ENCODE data around the gene TRAF1.

Gene TRAF1

DNA sequence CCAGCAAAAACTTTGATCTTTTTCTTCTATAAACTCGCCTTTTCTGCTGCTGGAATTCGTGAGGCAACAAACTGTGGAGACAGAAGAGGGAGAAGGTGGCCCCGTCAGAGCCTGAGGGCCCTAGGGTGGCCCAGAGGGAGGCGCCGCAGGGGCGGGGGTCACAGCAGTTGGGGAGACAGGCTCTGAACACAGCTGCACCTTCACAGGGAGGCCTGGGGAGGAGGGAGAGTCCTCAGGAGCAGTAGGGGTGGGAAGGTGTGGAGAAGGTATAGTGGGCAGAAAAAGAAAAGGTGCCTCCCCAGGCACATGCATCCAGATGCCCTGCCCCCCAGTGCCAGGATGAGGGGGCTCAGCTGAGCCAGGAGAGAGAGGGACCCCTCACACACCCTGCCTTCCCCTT lies 64.7 kb downstream of the TRAF1 start:
- in situ Hi-C loops (cut with MboI; ENCODE audit: low pct_unique_long_range_greater_than_20kb, low sequenced_read_pairs) = no loop called here
- no peak for DNase-seq

DNA sequence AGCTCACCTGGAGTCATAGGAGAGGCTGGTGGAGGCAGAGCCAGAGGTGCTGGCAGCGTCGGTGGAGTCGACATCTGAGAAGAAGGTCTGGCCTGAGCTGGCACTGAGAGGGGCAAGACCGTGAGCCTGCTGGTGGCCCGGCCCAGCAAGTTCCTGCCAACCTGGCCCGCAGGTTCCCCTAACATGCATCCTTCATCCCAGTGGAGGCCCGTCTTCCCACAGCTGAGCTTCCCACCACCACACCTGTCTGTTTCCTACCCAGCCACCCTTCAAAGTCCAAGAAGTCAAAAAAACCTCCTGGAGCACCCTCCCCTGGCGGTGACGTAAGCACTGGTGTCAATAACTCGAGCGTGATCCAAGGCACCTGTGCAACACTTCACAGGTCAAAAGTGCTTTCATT lies 66.5 kb downstream of the TRAF1 start:
- no peak for DNase-seq
- in situ Hi-C loops (cut with MboI; ENCODE audit: low pct_unique_long_range_greater_than_20kb, low sequenced_read_pairs) = no loop called here

- no peak for DNase-seq
- in situ Hi-C loops (cut with MboI; ENCODE audit: low pct_unique_long_range_greater_than_20kb, low sequenced_read_pairs) = loop anchor here (10.0 kb wide), 1 partner anchor 65 kb away; the partner anchor contains the start of gene FBXW2
These were observed 67.2 kb downstream of the TRAF1 start for GRCh38 chr9:120859361-120859760.

DNA sequence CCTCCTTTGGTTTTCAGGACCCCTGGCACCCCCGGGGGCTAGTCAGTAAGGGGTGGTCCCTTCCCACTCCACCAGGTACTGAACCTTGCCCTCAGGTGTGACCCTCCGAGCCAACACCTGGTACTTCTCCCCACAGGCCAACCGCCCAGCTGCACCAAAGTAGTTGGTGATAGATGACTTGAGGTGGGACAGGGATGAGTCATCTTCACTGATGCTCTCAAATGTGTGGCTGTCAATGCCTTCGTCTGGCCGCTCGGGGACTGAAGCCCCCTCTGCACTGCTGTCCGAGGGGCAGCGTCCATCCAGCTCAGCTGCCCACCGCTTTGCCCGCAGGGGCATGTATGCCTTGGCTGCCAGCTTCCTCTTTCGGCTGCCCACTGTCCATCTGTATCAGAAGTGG lies 68.7 kb downstream of the TRAF1 start:
- in situ Hi-C loops (cut with MboI; ENCODE audit: low pct_unique_long_range_greater_than_20kb, low sequenced_read_pairs) = loop anchor here (10.0 kb wide), 1 partner anchor 63 kb away; the partner anchor contains the start of gene FBXW2
- no peak for DNase-seq

DNA sequence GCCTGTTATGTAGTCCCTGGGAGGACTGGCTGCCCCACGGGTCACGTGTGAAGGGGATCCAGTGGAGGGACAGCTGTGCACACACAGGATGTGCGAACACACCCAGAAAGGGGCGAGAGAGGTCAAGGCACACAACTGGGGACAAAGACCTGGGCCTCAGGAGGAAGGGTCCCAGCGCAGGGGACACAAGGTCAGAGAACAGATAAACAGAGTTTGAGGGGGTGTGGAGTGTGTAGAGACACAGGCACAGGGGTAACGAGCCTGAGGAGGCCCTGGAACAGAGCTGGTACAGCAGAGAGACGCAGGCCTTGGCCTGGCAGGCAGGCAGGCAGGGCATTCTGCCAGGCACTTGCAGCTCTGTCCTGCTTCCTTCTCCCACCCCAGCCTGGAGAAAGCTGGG lies 69.1 kb downstream of the TRAF1 start:
- DNase-seq = no peak
- in situ Hi-C loops (cut with MboI; ENCODE audit: low pct_unique_long_range_greater_than_20kb, low sequenced_read_pairs) = loop anchor here (10.0 kb wide), 1 partner anchor 63 kb away; the partner anchor contains the start of gene FBXW2

- in situ Hi-C loops (cut with MboI; ENCODE audit: low pct_unique_long_range_greater_than_20kb, low sequenced_read_pairs) = loop anchor here (10.0 kb wide), 1 partner anchor 62 kb away; the partner anchor contains the start of gene FBXW2
- no peak for DNase-seq
These were observed 69.9 kb downstream of the TRAF1 start for GRCh38 chr9:120856700-120857099.

DNA sequence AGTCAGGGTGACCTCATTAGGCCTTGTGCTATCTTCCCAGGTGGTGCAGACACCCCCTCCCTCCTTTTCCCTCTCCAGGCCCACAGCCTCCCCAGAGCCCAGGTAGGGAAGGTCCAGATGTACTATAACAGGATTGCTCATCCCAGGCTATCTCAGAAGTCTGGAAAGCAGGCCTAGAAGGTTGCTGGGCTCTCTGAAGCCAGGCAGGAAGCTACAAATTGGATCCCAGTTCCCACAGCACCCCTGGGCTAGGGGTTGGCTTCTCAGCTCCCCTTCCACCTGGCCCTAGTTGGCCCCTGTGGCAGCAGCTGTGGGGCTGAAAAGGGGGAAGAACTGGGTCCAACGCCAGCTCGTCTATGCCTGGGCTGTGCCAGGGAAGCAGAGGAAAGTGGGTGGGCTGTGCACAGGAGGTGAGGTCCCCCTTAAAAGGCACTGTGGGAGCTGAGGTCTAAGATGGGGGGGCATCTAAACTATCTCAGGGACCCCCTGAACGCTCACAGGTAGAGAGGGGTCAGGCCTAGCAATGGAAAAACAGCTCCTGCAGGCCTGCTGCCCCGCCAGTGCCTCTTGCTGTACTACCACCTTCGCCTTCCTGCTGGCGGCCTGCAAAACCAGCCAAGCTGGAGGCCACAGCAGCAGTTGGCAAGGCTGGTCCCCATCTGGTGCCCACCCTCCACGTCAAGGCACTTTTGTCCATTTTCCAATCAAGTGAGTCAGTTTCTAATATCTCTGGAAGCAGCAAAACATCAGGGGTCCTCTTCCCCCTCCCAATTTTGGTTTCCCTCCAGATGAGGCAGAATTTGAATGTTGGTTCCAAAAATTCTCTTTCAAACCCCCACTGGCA lies 70.5 kb downstream of the TRAF1 start:
- in situ Hi-C loops (cut with MboI; ENCODE audit: low pct_unique_long_range_greater_than_20kb, low sequenced_read_pairs) = loop anchor here (10.0 kb wide), 1 partner anchor 61 kb away; the partner anchor contains the start of gene FBXW2
- DNase-seq = no peak

GRCh38 chr9:120854596-120855327 lies 71.8 kb downstream of the TRAF1 start:
- DNase-seq = no peak
- in situ Hi-C loops (cut with MboI; ENCODE audit: low pct_unique_long_range_greater_than_20kb, low sequenced_read_pairs) = loop anchor here (10.0 kb wide), 1 partner anchor 60 kb away; the partner anchor contains the start of gene FBXW2

GRCh38 chr9:120853198-120853597 lies 73.4 kb downstream of the TRAF1 start:
- in situ Hi-C loops (cut with MboI; ENCODE audit: low pct_unique_long_range_greater_than_20kb, low sequenced_read_pairs) = loop anchor here (10.0 kb wide), 1 partner anchor 58 kb away; the partner anchor contains the start of gene FBXW2
- DNase-seq = no peak

Data from KBM-7 (cell line).